ENCODE results near the gene WNT1. TPM values are rescaled to one million over a fixed set of nuclear protein-coding genes. Genes with fewer than 3 reads are reported as not detected.

The WNT1 gene
- total and polyA plus RNA-seq, 2 of the 4 experiments (the other 2 are of a cell fraction) = not detected

- ATAC-seq (ENCODE audit: low read depth) (peak; percentile 69), DNase-seq (peak; percentile 67)
- Histone ChIP-seq H2BK5ac (ENCODE audit: low read depth, low read length, poor library complexity, severe bottlenecking) (no peak overlapping the region), H3K9me3 (ENCODE audit: control insufficient read depth, insufficient read depth, low read length) (no peaks in the 10 kb centered on the region), H3K4me2 (ENCODE audit: low read depth, low read length) (no peak overlapping the region; the same call in 1 of the 2 replicates), H3K4me3 (ENCODE audit: insufficient read depth, low read depth, low read length) (peak overlapping the region; percentile 2; the same call in 1 of the 2 replicates), H2AK9ac (replicated peaks; ENCODE audit: low read depth, low read length, poor library complexity) (peak overlapping the region; percentile 15), H3K9me1 (ENCODE audit: insufficient read depth, low read length) (peaks cover 3% of the 10 kb centered on the region), H2BK15ac (ENCODE audit: low read depth, low read length) (no peak overlapping the region), H3K27ac (ENCODE audit: insufficient read depth, low read length) (no peak overlapping the region), H3K27me3 (ENCODE audit: control insufficient read depth, insufficient read depth, low read length) (peaks cover 34% of the 10 kb centered on the region), H4K20me1 (ENCODE audit: insufficient read depth, low read length) (peaks cover 6% of the 10 kb centered on the region; the same call in 1 of the 2 replicates), H3K18ac (ENCODE audit: low read depth, low read length) (no peak overlapping the region), H2AFZ (replicated peaks; ENCODE audit: low read length, poor library complexity) (peak overlapping the region; percentile 88), H3K4me1 (ENCODE audit: control insufficient read depth, insufficient read depth, low read length) (peaks cover 14% of the 10 kb centered on the region), H2BK20ac (ENCODE audit: low read depth, low read length) (no peak overlapping the region), H4K91ac (ENCODE audit: insufficient read depth, low read depth, low read length) (no peak overlapping the region), H2BK120ac (ENCODE audit: low read depth, low read length) (no peak overlapping the region), H3K14ac (replicated peaks; ENCODE audit: low read depth, low read length) (no peak overlapping the region), H3K4ac (ENCODE audit: low read depth, low read length) (no peak overlapping the region), H3K23ac (ENCODE audit: low read depth, low read length) (no peak overlapping the region), H3K9ac (ENCODE audit: low read depth, low read length) (no peak overlapping the region), H3K36me3 (ENCODE audit: control insufficient read depth, insufficient read depth, low read length) (peaks cover 5% of the 10 kb centered on the region), H4K8ac (ENCODE audit: low read depth in 2 of 2, low read length in 2 of 2) (0 out of 4 replicates have a peak overlapping the region, but pooled peaks of 1 of the 2 experiments have one; percentile 30), H2AK5ac (ENCODE audit: low read depth, low read length) (no peak overlapping the region; the same call in 1 of the 2 replicates), H3K56ac (ENCODE audit: extremely low read depth, insufficient read depth, low read length) (no peak overlapping the region), H4K5ac (ENCODE audit: low read depth, low read length) (no peak overlapping the region), H3K79me1 (ENCODE audit: low read depth in 1 of 2, low read length in 2 of 2) (0 out of 4 replicates have a peak, but pooled peaks cover 0 to 2% of the 10 kb centered on the region in 2 experiments)
- intact Hi-C loops (cut with micrococcal nuclease) (no loop called here), dilution Hi-C loops (cut with HindIII; ENCODE audit: low sequenced_read_pairs, unreplicated experiment) (no loop called here), in situ Hi-C loops (cut with MboI; ENCODE audit: low sequenced_read_pairs) (no loop called here)
- 28% methylated on average over 24 of the region's 71 CpGs; no CpG with 5 or more reads in 1 of the 2 experiments for WGBS, 2 experiments (ENCODE audit: extremely low coverage in 2 of 2, insufficient read length in 1 of 2)
- CTCF ChIA-PET = interaction anchor here (0.6 to 3.0 kb wide), 9 partner anchors 9 to 144 kb away, joined by 3 to 17 read pairs (median 5); partner anchors contain the start of gene ARF3
- no TSS peak for BruUV-seq (replicated peaks)
- POLR2A ChIA-PET (ENCODE audit: unreplicated experiment) = interaction anchor here (0.6 kb wide), 1 partner anchor 162 kb away, joined by 3 read pairs; no protein-coding TSS in a partner anchor
- TF ChIP-seq FOS (IDR thresholded peaks at IDR 0.05; ENCODE audit: low read depth, low read length) (no peak), SMC3 (IDR thresholded peaks at IDR 0.05; ENCODE audit: low read depth, low read length) (peak; percentile 77), CHD1 (IDR thresholded peaks at IDR 0.05; ENCODE audit: low read depth, low read length) (no peak), RAD21 (IDR thresholded peaks at IDR 0.05; ENCODE audit: low read length) (peak; percentile 72)
- TF ChIP-seq, protein P1, sequence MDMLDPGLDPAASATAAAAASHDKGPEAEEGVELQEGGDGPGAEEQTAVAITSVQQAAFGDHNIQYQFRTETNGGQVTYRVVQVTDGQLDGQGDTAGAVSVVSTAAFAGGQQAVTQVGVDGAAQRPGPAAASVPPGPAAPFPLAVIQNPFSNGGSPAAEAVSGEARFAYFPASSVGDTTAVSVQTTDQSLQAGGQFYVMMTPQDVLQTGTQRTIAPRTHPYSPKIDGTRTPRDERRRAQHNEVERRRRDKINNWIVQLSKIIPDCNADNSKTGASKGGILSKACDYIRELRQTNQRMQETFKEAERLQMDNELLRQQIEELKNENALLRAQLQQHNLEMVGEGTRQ (IDR thresholded peaks at IDR 0.05; ENCODE audit: low read depth, low read length) = no peak
- TF ChIP-seq, protein P2, sequence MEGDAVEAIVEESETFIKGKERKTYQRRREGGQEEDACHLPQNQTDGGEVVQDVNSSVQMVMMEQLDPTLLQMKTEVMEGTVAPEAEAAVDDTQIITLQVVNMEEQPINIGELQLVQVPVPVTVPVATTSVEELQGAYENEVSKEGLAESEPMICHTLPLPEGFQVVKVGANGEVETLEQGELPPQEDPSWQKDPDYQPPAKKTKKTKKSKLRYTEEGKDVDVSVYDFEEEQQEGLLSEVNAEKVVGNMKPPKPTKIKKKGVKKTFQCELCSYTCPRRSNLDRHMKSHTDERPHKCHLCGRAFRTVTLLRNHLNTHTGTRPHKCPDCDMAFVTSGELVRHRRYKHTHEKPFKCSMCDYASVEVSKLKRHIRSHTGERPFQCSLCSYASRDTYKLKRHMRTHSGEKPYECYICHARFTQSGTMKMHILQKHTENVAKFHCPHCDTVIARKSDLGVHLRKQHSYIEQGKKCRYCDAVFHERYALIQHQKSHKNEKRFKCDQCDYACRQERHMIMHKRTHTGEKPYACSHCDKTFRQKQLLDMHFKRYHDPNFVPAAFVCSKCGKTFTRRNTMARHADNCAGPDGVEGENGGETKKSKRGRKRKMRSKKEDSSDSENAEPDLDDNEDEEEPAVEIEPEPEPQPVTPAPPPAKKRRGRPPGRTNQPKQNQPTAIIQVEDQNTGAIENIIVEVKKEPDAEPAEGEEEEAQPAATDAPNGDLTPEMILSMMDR (conservative IDR thresholded peaks at IDR 0.05; ENCODE audit: low read depth, low read length) = peak; percentile 79
Measured at GRCh38 chr12:48996794-48997718, 18.9 kb downstream of the WNT1 start.

All from IMR-90 (cell line).